HUES6 (cell line): ENCODE data around the gene RASGRF1.

Source experiments
- H3K27ac ChIP-seq: 2 replicates; pipeline ENCODE4 v1.7.0; 2013; ENCODE audit warnings: low read depth, mild to moderate bottlenecking, low read length, inconsistent platforms
- H3K27me3 ChIP-seq: 2 replicates; pipeline ENCODE4 v1.6.1; 2013; ENCODE audit warnings: low read length; ENCODE audit not compliant: control insufficient read depth, insufficient read depth
- H3K36me3 ChIP-seq: 2 replicates; pipeline ENCODE4 v1.6.1; 2013; ENCODE audit warnings: low read length; ENCODE audit not compliant: control insufficient read depth, insufficient read depth
- H3K4me1 ChIP-seq: 2 replicates; pipeline ENCODE4 v1.6.1; 2013; ENCODE audit warnings: low read length; ENCODE audit not compliant: control insufficient read depth, insufficient read depth
- H3K4me3 ChIP-seq: 2 replicates; pipeline ENCODE4 v1.5.1; 2013; ENCODE audit warnings: low read depth, low read length
- H3K9ac ChIP-seq: one replicate; pipeline ENCODE4 v1.6.1; 2013; ENCODE audit warnings: mild to moderate bottlenecking, low read length
- H3K9me3 ChIP-seq: 2 replicates; pipeline ENCODE4 v1.6.1; 2013; ENCODE audit warnings: low read depth, low read length; ENCODE audit not compliant: control insufficient read depth, insufficient read depth

RASGRF1 gene

DNA sequence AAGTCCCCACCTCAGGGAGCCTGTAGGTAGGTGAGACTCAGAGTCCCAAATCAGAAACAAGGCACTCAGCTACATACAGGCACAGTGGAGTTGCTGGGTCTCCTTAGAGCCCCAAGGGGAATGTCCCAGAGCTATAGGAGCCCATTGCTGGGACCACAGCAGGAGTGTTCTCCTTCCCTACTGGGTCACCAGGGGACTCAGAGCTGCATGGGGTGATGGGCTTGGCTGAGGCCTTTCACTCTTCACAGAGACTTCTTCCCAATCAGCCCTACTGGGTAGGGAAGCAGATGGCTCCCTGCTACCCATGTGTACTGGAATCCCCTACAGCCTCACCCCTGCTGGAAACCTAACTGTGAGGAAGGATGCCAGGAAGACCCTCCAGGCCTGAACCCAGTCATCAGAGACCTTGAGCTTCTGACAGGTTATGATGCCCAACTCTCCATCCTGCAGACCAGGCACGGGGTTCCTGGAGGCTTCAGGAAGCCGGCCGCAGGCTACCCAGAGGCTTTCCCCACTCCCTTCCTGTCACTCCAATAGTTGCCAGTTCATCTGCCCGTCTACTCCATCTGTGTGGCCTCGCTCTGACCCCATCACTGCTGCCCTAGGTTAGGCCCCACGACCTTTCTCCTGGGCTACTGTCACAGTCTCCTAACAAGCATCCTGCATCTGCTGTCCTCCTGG lies 24.0 kb downstream of the RASGRF1 start:
- H3K27me3 ChIP-seq = peaks cover 23% of the 10 kb centered on the region
- H3K36me3 ChIP-seq = no peaks in the 10 kb centered on the region
- H3K27ac ChIP-seq = no peak overlapping the region
- H3K9ac ChIP-seq = no peak overlapping the region
- H3K9me3 ChIP-seq = no peaks in the 10 kb centered on the region
- no peaks in the 10 kb centered on the region for H3K4me1 ChIP-seq
- no peak overlapping the region for H3K4me3 ChIP-seq

- Histone ChIP-seq H3K27me3 (peaks cover 27% of the 10 kb centered on the region), H3K9me3 (no peaks in the 10 kb centered on the region), H3K36me3 (no peaks in the 10 kb centered on the region), H3K27ac (no peak overlapping the region), H3K9ac (no peak overlapping the region), H3K4me3 (no peak overlapping the region), H3K4me1 (no peaks in the 10 kb centered on the region)
Observed at GRCh38 chr15:79065706-79066376, 24.7 kb downstream of the RASGRF1 start.

DNA sequence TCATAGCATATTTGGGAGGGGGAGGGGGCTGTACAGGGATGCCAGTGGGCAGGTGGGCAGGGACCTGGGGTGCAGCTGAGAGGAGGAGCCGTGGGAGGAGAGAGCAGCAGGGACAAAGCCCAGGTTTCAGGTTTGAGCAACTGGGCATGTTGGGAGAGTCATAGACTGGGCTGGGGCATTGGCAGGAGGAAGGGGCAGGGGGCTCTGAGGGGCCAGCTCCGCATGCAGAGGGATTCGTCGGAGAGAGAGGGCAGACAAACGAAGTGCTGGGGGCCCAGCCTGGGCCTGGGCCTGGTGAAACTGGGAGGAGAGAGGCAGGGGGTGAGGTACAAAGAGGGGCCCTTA lies 25.2 kb downstream of the RASGRF1 start:
- H3K4me1 ChIP-seq = no peaks in the 10 kb centered on the region

GRCh38 chr15:79064496-79064895 lies 26.1 kb downstream of the RASGRF1 start:
- Histone ChIP-seq H3K27ac (no peak overlapping the region), H3K9me3 (no peaks in the 10 kb centered on the region), H3K9ac (no peak overlapping the region), H3K27me3 (peaks cover 38% of the 10 kb centered on the region), H3K4me3 (no peak overlapping the region), H3K4me1 (no peaks in the 10 kb centered on the region), H3K36me3 (no peaks in the 10 kb centered on the region)

More for the DNA sequence above, 25.2 kb downstream of the RASGRF1 start:
- H3K4me3 ChIP-seq = no peak overlapping the region
- no peaks in the 10 kb centered on the region for H3K36me3 ChIP-seq
- H3K27ac ChIP-seq = no peak overlapping the region
- H3K27me3 ChIP-seq = peaks cover 32% of the 10 kb centered on the region
- no peaks in the 10 kb centered on the region for H3K9me3 ChIP-seq
- no peak overlapping the region for H3K9ac ChIP-seq

DNA sequence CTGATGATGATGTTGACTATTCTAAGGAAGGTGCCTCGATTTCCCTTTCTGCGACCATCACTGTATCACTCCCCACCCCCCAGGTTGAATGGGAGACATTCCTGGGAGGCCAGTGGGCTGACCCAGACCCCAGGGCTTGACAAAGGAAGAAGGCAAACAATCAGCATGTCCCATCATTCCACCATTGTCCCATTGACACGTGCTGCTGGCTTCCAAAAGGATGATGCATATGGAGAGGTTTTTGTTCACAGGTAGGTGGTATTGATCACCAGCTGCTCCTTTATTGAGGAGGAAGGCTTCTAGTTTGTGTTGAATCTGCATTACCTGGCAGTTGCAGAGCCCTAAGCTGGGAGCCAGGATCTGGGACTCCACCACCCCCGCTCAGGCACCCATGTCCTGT lies 30.4 kb downstream of the RASGRF1 start:
- peaks cover 64% of the 10 kb centered on the region for H3K27me3 ChIP-seq
- no peak overlapping the region for H3K9ac ChIP-seq
- H3K27ac ChIP-seq = no peak overlapping the region
- H3K4me3 ChIP-seq = no peak overlapping the region
- no peaks in the 10 kb centered on the region for H3K36me3 ChIP-seq
- H3K4me1 ChIP-seq = no peaks in the 10 kb centered on the region
- no peaks in the 10 kb centered on the region for H3K9me3 ChIP-seq

DNA sequence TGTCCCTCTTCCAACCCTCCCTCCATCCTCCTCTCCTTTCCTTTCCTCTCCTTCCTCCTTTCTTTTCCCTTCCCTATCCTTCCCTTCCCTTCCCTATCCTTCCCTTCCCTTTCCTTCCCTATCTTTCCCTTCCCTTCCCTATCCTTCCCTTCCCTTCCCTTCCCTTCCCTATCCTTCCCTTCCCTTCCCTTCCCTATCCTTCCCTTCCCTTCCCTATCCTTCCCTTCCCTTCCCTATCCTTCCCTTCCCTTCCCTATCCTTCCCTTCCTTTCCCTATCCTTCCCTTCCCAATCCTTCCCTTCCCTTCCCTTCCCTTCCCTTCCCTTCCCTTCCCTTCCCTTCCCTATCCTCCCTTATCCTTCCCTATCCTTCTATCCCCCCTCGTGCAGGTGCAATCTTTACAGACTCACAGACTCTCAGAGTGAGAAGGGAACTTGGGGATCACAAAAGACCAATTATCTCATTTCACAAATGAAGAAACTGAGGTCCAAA lies 31.5 kb downstream of the RASGRF1 start:
- H3K36me3 ChIP-seq = no peaks in the 10 kb centered on the region
- no peak overlapping the region for H3K27ac ChIP-seq
- H3K27me3 ChIP-seq = peaks cover 56% of the 10 kb centered on the region
- no peak overlapping the region for H3K9ac ChIP-seq
- H3K4me3 ChIP-seq = no peak overlapping the region
- H3K9me3 ChIP-seq = no peaks in the 10 kb centered on the region
- no peaks in the 10 kb centered on the region for H3K4me1 ChIP-seq

DNA sequence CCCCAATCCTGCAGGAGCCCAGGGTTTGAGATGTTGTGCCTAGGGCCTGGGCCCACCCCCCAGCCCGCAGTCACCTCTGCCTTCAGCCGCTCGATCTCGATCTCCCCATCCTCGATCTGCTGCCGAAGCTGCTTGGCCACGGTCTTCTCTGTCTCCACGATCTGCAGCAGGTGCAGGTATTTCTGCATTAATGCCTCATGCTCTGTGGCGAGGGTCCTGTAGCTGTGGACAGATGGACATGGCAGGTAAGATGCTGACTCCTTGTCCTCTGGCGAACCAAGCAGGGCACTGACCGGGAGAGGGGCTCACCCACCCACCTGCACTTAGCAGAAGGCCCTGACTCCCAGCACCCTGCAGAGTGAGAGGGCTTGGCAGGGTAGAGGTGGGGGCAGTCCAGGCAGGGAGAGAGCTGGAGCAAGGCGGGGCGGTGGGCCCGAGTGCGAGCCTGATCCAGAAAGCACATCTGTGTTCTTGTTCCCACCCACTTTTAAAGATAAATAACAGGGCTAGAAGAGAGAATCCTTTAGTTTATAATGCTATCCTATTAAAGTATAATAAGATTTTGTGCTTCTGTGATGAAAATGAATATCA lies 32.2 kb downstream of the RASGRF1 start:
- Histone ChIP-seq H3K27me3 (peaks cover 54% of the 10 kb centered on the region), H3K4me1 (no peaks in the 10 kb centered on the region), H3K9me3 (no peaks in the 10 kb centered on the region), H3K9ac (no peak overlapping the region), H3K4me3 (no peak overlapping the region), H3K27ac (no peak overlapping the region), H3K36me3 (no peaks in the 10 kb centered on the region)

DNA sequence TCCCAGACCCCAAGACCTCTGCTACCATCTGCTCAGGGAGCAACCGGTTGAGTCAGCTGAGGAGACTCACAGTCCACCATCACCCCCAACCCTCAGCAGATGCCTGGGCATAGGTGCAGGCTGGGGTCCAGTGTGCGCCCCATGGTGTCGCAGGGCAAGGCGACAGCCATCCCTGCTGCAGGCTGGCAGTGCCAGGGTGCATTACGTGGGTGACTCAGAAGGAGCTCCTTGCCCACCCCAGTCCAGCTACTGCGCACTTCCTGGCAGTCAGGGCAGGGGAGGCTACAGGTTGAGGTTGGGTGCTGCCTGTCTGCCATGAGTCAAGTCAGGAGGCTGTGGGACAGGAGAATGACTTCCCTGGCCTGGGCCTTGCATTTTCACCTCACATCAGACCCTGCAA lies 33.5 kb downstream of the RASGRF1 start:
- no peak overlapping the region for H3K27ac ChIP-seq
- H3K4me1 ChIP-seq = no peaks in the 10 kb centered on the region
- no peaks in the 10 kb centered on the region for H3K9me3 ChIP-seq
- H3K36me3 ChIP-seq = no peaks in the 10 kb centered on the region
- H3K27me3 ChIP-seq = peaks cover 53% of the 10 kb centered on the region
- no peak overlapping the region for H3K9ac ChIP-seq
- no peak overlapping the region for H3K4me3 ChIP-seq

- H3K4me1 ChIP-seq = no peaks in the 10 kb centered on the region
- no peak overlapping the region for H3K4me3 ChIP-seq
- no peaks in the 10 kb centered on the region for H3K9me3 ChIP-seq
- no peak overlapping the region for H3K9ac ChIP-seq
- H3K27me3 ChIP-seq = peaks cover 31% of the 10 kb centered on the region
- H3K27ac ChIP-seq = no peak overlapping the region
- H3K36me3 ChIP-seq = no peaks in the 10 kb centered on the region
Observed at GRCh38 chr15:79054350-79054749, 36.2 kb downstream of the RASGRF1 start.

GRCh38 chr15:79053894-79054293 lies 36.7 kb downstream of the RASGRF1 start:
- no peak overlapping the region for H3K27ac ChIP-seq
- no peaks in the 10 kb centered on the region for H3K9me3 ChIP-seq
- no peak overlapping the region for H3K4me3 ChIP-seq
- H3K36me3 ChIP-seq = no peaks in the 10 kb centered on the region
- H3K9ac ChIP-seq = no peak overlapping the region
- peaks cover 27% of the 10 kb centered on the region for H3K27me3 ChIP-seq
- H3K4me1 ChIP-seq = no peaks in the 10 kb centered on the region

GRCh38 chr15:79051941-79052731 lies 38.4 kb downstream of the RASGRF1 start:
- Histone ChIP-seq H3K27me3 (peaks cover 9% of the 10 kb centered on the region), H3K9ac (no peak overlapping the region), H3K27ac (no peak overlapping the region), H3K4me1 (no peaks in the 10 kb centered on the region), H3K9me3 (no peaks in the 10 kb centered on the region), H3K36me3 (no peaks in the 10 kb centered on the region), H3K4me3 (no peak overlapping the region)
